Ectodermal cell (in vitro differentiated cells): Measurements from ENCODE around the gene ASPM.
"Not testable (repeated sequence)": the region's sequence is repeated elsewhere in the genome, so short reads cannot be mapped to it uniquely, and the experiment has no call there.

Experiments used
- H3K27ac ChIP-seq: 2 replicates; pipeline ENCODE4 v1.7.0; 2013; ENCODE audit warnings: mild to moderate bottlenecking, low read depth, low read length; ENCODE audit not compliant: insufficient read depth, poor library complexity, severe bottlenecking
- H3K27me3 ChIP-seq: 2 replicates; pipeline ENCODE4 v1.7.0; 2013; ENCODE audit warnings: mild to moderate bottlenecking, low read length; ENCODE audit not compliant: insufficient read depth, control insufficient read depth, poor library complexity, severe bottlenecking
- H3K36me3 ChIP-seq: one replicate; pipeline ENCODE4 v1.7.0; 2013; ENCODE audit warnings: low read length; ENCODE audit not compliant: control insufficient read depth, insufficient read depth
- H3K4me1 ChIP-seq: one replicate; pipeline ENCODE4 v1.7.0; 2013; ENCODE audit warnings: low read length; ENCODE audit not compliant: control insufficient read depth, insufficient read depth
- H3K4me3 ChIP-seq: 2 replicates; pipeline ENCODE4 v1.7.0; 2013; ENCODE audit warnings: low read depth, low read length, control low read depth; ENCODE audit not compliant: insufficient read depth
- H3K9me3 ChIP-seq: 2 replicates; pipeline ENCODE4 v1.7.0; 2013; ENCODE audit warnings: mild to moderate bottlenecking, low read length, moderate library complexity; ENCODE audit not compliant: control insufficient read depth
- WGBS, 2 experiments: methylation state at CpG; one replicate each; pipeline ENCODE4 v1.1.7; 2013; ENCODE audit warnings: missing lambda C conversion rate in 2 of 2; 5-methylcytosine and 5-hydroxymethylcytosine counted together

ASPM gene

GRCh38 chr1:197126691-197127090 lies 19.8 kb downstream of the ASPM start:
- Histone ChIP-seq H3K27ac (no peak overlapping the region), H3K4me1 (no peaks in the 10 kb centered on the region), H3K36me3 (peaks cover 21% of the 10 kb centered on the region), H3K9me3 (no peaks in the 10 kb centered on the region), H3K4me3 (no peak overlapping the region), H3K27me3 (no peaks in the 10 kb centered on the region)
- 95 to 96% methylated on average over 3 of the region's 3 CpGs for WGBS, 2 experiments

DNA sequence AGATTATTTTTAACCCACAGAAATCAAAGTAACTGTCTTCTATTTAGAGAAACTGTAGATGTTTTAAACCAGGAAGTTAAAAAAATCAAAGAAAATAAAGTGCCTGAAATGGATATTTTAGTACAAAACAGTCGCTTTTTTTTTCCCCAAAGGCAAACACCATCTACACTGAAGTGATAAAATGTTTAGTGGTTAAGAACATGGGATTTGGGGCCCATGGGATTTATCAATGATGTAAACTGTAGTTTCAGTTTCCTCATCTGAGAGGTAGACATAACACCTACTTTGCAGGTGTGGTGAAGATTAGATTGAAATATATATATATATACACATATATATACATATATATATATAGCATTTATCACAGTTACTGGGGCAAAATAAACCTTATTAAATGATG lies 22.1 kb downstream of the ASPM start:
- Histone ChIP-seq H3K27me3 (no peaks in the 10 kb centered on the region), H3K4me3 (no peak overlapping the region), H3K27ac (no peak overlapping the region), H3K9me3 (no peaks in the 10 kb centered on the region), H3K4me1 (no peaks in the 10 kb centered on the region), H3K36me3 (peaks cover 13% of the 10 kb centered on the region)
- WGBS, 2 experiments: 100% methylated on average over 1 of the region's 1 CpG; no CpG with 5 or more reads in 1 of the 2 experiments

- H3K4me1 ChIP-seq: no peaks in the 10 kb centered on the region
- no peaks in the 10 kb centered on the region for H3K27me3 ChIP-seq
- WGBS, 2 experiments: 90 to 96% methylated on average over 2 of the region's 2 CpGs
- H3K36me3 ChIP-seq: peaks cover 17% of the 10 kb centered on the region
- H3K9me3 ChIP-seq: no peaks in the 10 kb centered on the region
- no peak overlapping the region for H3K4me3 ChIP-seq
- H3K27ac ChIP-seq: no peak overlapping the region
These were observed 30.3 kb downstream of the ASPM start for GRCh38 chr1:197116156-197116555.

DNA sequence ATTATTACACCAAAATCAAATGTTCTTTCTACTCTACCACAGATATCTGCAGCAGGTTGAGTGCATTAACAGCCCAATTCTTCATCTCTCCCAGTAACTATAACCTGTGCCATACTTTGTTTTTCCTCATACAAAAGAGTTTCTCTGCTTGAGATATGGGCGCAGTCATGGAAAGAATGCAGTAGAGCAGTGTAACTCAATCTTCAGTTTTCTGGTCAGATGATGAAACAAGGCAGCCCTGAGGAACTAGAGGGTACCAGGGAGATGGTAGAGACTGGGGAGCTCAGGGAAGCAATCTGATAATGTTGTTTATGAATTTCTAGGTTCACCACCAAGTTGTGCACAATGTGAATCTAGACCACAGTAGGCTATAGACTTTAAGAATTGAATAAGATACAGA lies 39.6 kb downstream of the ASPM start:
- Histone ChIP-seq H3K4me1 (no peaks in the 10 kb centered on the region), H3K36me3 (peaks cover 54% of the 10 kb centered on the region), H3K27ac (no peak overlapping the region), H3K27me3 (no peaks in the 10 kb centered on the region), H3K4me3 (no peak overlapping the region), H3K9me3 (peaks cover 6% of the 10 kb centered on the region)
- 87 to 93% methylated on average over 1 of the region's 1 CpG for WGBS, 2 experiments

DNA sequence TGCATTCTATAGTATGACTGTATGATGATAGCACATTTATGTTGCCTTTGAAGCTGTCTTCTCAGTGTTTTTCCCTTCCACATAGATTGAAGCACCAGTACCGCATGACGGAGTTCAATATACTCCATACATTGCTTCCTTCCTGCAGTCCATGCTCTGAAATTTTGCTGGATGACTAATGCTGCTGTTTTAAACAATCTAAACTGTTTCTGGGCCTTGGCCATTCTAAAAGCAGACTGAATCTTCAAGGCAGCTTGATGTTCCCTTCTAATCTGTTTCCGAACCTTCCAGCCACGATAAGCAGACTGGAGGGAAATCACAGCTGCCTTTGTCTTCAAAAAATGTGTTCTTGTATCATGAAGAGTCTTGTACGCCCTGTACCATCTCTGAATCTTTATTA lies 43.2 kb downstream of the ASPM start:
- Histone ChIP-seq H3K9me3 (peaks cover 6% of the 10 kb centered on the region), H3K36me3 (peaks cover 43% of the 10 kb centered on the region), H3K27me3 (no peaks in the 10 kb centered on the region), H3K4me3 (no peak overlapping the region), H3K4me1 (no peaks in the 10 kb centered on the region), H3K27ac (no peak overlapping the region)
- 98% methylated on average over 5 of the region's 5 CpGs for WGBS, 2 experiments

DNA sequence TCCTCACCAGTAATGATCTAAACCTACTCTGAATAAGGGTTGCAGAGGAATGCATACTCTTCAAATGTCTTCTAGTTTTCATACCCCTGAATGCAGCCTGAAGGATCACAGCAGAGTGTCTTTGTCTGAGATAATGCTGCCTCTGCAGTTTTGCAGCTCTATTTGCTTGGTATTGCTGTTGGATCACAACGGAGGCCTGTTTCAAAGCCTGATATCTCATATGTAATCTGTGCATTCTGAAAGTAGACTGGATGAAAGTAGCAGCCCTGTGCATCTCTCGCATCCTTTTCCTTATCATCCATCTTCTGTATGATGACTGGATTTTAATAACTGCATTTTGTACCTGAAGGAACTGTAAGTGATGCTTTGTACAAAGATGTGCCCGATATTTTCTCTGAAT lies 44.5 kb downstream of the ASPM start:
- Histone ChIP-seq H3K9me3 (peaks cover 6% of the 10 kb centered on the region), H3K4me1 (no peaks in the 10 kb centered on the region), H3K36me3 (peaks cover 34% of the 10 kb centered on the region), H3K27ac (no peak overlapping the region), H3K4me3 (no peak overlapping the region), H3K27me3 (no peaks in the 10 kb centered on the region)
- WGBS, 2 experiments: 96% methylated on average over 2 to 3 of the region's 3 CpGs

- H3K27me3 ChIP-seq: no peaks in the 10 kb centered on the region
- H3K36me3 ChIP-seq: peaks cover 27% of the 10 kb centered on the region
- no peak overlapping the region for H3K4me3 ChIP-seq
- no peak overlapping the region for H3K27ac ChIP-seq
- H3K4me1 ChIP-seq: no peaks in the 10 kb centered on the region
- WGBS, 2 experiments: 98% methylated on average over 3 of the region's 3 CpGs
- H3K9me3 ChIP-seq: peaks cover 6% of the 10 kb centered on the region
These were observed 45.8 kb downstream of the ASPM start for GRCh38 chr1:197100677-197101076.

DNA sequence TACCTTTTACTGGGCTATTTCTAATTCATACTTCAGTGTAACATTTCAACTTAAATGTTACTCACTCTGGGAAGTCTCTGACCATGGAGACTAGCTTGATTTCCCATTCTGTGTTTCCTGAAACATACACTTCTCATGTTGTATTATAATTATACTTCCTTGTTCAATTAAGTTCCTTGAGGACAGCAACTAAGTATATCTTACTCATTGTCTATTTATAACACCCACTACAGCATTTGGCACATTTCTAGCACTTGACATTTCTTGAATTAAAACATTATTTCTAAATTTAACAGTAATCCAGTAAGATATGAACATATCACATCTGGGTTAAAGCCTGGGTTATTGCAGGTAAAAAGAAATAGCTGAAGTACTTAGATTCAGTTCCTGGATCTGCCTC lies 47.0 kb downstream of the ASPM start:
- H3K4me3 ChIP-seq: no peak overlapping the region
- H3K27me3 ChIP-seq: no peaks in the 10 kb centered on the region
- H3K4me1 ChIP-seq: no peaks in the 10 kb centered on the region
- H3K27ac ChIP-seq: no peak overlapping the region
- peaks cover 19% of the 10 kb centered on the region for H3K36me3 ChIP-seq
- H3K9me3 ChIP-seq: peaks cover 6% of the 10 kb centered on the region

- 91 to 92% methylated on average over 2 of the region's 2 CpGs for WGBS, 2 experiments
- H3K36me3 ChIP-seq: not testable (repeated sequence)
These were observed 49.5 kb downstream of the ASPM start for GRCh38 chr1:197096971-197097370.

DNA sequence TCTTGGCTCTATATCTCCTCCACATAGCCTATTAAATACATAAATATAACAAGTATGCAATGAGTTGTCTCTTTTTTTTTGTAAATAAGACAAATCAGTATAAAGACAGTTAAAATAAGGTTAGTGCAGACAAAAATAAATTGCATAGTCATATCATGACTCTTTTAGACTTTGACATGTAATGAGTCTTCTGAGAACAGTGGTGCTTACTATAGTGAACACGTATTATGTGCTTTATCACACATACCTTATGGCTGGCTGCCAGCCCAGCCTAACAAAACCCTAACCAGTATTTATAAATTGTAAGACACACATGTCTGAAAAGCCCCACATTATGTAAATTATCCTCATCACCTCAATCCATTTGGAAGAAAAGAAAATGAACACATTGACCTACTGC lies 50.3 kb downstream of the ASPM start:
- H3K36me3 ChIP-seq: no peaks in the 10 kb centered on the region
- H3K9me3 ChIP-seq: no peaks in the 10 kb centered on the region
- H3K27ac ChIP-seq: no peak overlapping the region
- H3K27me3 ChIP-seq: no peaks in the 10 kb centered on the region
- H3K4me3 ChIP-seq: no peak overlapping the region
- whole genome bisulfite sequencing, 2 experiments: 86 to 100% methylated on average over 1 of the region's 1 CpG
- no peaks in the 10 kb centered on the region for H3K4me1 ChIP-seq

More at GRCh38 chr1:197096971-197097370, 49.5 kb downstream of the ASPM start:
- not testable (repeated sequence) for H3K4me1 ChIP-seq, H3K4me3 ChIP-seq, H3K9me3 ChIP-seq, H3K27ac ChIP-seq, H3K27me3 ChIP-seq

GRCh38 chr1:197093226-197093885 lies 53.1 kb downstream of the ASPM start:
- H3K4me3 ChIP-seq: no peak overlapping the region
- H3K36me3 ChIP-seq: peaks cover 14% of the 10 kb centered on the region
- H3K27ac ChIP-seq: no peak overlapping the region
- WGBS, 2 experiments: 97% methylated on average over 2 to 3 of the region's 4 CpGs
- H3K27me3 ChIP-seq: no peaks in the 10 kb centered on the region
- no peaks in the 10 kb centered on the region for H3K4me1 ChIP-seq
- H3K9me3 ChIP-seq: no peaks in the 10 kb centered on the region
